Stimulated activated CD8-positive, alpha-beta memory T cell treated with anti-CD3 and anti-CD28 coated beads, Interleukin-2, amount 100 ng/mL, for 48 hours (primary cell): Measurements from ENCODE around the gene CPSF7.
"Not testable (repeated sequence)": the region's sequence is repeated elsewhere in the genome, so short reads cannot be mapped to it uniquely, and the experiment has no call there.

Source experiments
- DNase-seq, 2 donors: peaks; one replicate each; pipeline ENCODE4 v3.0.0-alpha.2; 2020; ENCODE audit warnings: low read depth in 2 of 2

Gene CPSF7

DNA sequence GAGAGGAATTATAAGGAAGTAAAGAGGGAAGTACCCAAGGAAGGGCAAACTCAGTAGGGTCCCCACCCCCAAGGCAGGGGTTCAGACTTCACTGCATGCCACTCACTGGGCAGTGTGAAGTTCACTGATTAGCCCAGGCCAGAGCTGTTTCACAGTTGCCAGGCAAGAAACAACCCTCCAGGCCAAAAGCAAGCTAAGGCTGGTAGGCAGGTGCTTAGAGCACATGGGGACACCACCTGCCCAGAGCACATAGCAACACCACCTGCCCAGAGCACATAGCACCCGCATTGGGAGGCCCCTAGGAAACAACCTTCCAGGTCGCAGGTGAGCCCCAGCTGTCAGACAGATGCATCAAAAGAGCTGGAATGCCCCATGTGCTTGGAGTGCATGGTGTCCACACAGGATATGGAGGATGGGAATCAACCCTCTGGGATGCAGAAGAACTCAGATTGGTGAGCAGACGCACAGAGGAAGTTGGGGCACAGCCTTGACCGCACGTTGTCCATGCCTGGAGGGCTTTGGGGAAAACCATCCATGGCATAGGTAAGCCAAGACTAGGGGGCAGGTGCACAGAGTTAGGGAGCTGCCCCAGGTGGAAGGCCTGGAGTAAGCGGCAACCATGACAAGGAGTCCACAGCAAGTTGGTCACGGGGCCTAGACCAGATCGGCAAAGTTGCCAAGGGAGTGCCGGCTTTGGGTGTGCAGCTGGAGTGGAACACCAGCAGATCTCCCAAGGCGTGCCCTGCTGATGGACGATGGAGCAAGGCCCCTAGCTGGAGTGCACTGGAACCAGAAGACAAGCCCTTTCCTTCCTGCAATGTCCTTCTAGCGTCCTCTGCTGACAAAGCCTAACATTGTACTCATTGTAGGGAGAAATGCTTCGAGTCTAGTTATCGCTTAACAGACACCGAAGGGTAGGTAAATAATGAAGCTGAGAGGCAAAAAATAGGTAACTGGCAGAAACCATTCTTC, 45.2 kb downstream of the CPSF7 start:
- no peak for DNase-seq

DNA sequence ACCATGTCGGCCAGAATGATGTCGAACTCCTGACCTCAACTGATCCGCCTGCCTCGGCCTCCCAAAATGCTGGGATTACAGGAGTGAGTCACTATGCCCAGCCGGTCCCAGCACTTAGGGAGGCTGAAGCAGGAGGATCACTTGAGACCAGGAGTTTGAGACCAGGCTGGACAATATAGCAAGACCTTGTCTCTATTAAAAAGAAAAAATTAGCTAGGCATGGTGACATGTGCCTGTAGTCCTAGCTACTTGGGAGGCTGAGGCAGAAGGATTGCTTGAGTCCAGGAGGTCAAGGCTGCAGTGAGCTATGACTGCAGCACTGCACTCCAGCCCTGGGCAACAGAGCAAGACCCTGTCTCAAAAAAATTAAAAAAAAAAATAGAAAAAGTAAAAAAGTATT, 45.9 kb downstream of the CPSF7 start:
- not testable (repeated sequence) for DNase-seq

DNA sequence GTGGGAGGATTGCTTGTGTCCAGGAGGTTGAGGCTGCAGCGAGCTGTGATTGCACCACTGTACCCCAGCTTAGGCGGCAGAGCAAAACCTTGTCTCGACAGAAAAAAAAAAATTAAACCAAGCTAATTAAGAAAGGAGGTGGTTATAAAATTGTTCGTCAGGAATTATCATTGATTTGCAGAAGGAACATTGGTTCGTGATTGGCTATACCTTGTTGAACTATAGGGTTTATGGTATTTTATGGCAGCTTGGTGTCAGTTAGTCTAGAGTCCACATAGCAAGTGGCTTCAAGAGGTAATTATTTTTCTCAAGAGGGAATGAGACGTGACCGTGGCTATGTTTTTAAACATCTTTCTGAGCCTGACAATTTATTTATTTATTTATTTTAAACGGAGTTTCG, 48.9 kb downstream of the CPSF7 start:
- no peak for DNase-seq

DNA sequence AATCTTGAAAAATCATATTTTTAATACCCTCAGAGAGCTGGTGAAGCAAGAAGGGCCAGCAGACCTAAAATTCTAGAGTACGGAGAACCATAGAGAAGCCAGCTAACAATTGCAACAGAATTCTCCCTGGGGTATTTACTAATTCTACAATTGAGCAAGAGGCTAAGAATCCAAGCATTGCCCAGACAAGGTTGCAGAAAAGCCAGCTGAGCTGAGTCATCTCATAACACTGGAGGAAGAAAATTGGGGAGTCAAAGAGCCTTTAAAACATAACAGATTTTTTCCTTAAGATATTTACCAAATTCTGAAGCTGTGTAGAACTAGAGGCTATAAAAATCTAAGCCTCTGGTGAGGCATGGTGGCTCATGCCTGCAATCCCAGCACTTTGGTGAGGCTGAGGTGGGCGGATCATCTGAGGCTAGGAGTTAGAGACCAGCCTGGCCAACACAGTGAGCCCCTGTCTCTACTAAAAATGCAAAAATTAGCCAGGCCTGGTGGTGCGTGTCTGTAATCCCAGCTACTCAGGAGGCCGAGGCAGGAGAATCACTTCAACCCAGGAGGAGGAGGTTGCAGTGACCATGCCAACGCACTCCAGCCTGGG, 51.0 kb downstream of the CPSF7 start:
- no peak for DNase-seq

DNA sequence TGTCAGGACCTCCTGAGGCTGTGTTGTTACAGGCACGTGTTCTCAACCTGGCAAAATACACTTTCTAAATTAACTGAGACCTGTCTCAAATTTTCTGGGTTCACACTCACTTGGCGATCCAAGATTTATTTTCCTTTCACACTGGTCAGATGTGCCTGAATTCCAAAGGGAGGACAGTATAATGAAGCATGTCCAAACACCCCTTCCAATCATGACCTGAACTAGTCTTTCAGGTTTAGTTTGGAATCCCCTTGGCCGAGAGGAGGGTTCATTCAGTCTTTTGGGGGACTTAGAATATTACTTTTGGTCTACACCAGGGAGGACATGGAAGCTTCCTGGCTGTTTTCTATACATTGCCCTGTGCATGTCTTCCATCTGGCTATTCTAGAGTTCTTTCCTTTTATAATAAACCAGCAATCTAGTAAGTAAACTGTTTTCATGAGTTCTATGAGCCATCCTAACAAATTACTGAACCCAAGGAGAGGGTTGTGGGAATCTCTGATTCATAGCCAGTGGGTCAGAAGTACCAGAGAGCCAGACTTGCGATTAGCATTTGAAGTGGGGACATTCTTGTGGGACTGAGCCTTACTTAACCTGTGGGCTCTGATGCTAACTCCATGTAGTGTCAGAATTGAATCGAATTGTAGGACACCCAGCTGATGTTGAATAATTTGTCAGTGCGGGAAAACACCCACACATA, 52.2 kb downstream of the CPSF7 start:
- no peak for DNase-seq

DNA sequence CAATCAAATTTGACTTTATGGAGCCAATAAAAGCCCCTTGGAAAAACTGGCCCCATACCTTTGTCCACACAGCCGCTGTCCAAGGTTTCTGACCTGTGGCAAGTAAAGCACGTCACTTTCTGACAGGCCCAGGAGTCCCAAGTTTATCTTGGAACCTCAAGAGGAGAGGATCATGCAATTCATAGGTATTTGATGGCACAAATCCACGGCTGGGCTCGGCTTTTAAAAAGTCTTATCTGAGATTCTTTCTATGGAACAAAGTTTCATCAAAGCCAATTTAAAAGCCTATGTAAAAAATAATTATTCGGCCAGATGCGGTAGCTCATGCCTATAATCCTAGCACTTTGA, 54.0 kb downstream of the CPSF7 start:
- no peak for DNase-seq

DNA sequence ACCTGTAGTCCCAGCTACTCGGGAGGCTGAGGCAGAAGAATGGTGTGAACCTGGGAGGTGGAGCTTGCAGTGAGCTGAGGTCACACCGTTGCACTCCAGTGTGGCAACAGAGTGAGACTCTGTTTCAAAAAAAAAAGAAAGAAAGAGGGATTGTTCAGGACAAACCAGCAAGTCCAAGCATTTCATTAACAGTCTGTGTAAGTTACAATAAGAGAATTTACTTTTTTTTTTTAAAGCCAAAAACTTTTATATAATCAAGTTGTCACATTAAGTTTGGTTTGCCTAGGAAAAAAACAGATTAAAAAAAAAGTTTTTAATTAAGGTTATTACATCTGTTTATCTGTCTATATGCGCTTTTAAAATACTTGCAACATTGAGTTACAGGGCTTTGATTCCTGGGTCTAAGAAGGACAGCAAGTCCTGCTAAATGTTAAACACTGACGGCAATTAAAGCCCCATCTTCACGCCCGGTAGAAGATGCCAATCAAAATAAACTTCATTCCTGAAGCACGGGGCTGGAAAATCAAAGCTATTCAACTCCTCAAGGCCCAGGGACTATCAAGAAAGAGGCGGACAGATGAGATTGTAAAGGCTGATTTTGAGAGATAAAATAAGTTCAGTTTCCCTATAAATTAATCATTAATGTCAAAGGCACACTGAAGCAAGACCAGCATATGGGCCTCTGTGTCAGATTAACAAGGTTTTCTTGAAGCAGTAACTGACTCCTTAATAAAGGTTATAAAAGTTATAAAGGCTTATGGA, 56.9 kb downstream of the CPSF7 start:
- DNase-seq, result no peak

DNA sequence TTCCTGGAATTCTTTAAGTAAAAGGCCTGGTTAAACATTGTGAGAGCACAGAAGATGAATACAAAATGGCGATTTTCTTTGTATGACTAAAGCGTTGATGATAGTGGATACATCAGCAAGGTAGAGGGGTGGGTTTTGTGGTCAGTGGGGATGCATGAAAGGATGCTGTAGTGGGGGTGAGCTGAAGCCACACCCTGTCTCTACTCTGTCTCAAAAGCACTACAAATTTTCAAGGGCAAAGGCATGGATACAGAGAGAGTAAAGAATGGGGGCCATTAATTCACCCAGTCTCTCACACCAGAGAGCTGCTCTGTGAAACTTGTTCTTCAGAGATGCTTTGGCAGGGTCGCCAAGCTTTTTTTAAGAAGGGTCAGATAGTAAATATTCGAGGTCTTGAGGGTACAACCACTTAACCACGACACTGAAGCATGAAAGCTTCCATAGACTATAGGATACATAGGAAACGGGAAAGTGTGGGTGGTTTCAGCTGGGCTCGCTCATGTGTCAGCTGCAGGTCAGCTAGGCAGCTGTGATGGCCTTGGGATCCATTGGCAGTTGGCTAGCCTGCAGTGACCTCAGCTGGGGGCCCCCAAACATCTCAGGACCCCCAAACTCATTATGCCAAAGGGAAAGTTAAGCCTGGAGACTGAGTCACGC, 59.3 kb downstream of the CPSF7 start:
- DNase-seq, result no peak

DNA sequence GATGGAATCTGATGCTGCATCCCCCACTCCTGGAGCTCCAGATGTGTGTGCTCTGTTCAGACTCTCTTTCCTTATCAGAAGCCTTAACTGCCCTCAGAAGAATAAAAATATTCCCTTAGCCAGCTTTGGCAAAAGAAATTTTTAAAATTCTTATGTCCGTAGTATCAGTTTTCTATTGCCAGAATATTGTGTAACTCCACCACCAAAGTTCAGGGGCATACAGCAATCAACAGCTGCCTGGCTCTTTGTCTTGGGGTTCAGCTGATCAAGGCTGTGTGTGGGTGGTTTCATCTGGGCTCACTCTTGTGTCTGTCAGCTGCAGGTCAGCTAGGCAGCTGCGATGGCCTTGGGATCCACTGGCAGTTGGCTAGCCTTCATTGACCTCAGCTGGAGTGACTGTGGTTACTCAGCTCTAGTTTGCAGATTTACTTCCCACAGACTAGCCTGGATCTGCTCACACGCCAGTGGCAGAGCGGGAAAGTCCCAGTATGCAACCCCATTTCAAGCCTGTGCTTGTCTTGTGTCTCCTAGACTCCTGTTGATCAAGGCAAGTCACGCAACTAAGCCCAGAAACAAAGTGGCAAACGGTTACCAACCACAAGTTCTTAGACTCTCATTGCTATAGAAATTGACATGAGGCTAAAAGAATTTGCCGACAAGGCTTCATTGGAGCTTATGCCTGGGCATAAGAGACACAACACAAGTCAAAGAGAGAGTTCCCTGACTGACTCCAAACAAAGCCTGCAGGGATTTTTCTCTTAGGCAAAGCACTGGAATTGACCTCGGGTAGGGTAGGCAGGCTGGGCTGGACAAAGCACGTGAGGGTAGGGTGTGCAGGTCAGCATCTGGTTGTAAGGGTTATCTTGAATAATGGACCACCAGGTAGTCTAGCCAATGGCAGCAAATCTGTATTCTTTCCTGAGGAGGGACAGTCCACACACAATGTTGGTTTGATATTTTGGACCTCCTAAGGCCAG, 60.1 kb downstream of the CPSF7 start:
- DNase-seq, result no peak

DNA sequence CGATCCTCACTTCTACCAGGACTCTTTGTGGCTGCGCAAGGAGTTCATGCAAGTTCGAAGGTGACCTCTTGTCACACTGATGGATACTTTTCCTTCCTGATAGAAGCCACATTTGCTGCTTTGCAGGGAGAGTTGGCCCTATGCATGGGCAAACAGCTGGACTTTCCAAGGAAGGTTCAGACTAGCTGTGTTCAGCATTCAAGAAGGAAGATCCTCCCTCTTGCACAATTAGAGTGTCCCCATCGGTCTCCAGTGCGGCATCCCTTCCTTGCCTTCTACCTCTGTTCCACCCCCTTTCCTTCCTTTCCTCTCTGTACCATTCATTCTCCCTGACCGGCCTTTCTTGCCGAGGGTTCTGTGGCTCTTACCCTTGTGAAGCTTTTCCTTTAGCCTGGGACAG, 61.1 kb downstream of the CPSF7 start:
- DNase-seq, result no peak

DNA sequence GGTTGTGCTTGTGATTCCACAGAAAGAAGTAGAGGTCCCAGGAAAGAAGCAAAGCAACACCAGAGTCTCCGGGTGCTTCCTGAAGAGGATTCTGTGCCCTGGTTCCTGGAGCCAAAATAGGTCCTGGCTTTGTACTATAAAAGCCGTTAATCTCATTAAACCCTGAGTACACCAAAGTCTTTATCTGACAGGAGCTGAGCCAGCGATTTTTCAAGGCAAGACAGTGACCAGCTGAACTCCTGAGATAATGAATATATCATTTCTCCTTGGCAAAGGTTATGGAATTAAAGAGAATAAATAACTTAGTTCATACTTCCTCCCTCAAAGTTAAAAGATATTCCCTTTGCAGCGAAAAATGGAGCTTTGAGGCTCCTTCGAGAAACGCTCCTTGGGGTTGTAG, 62.4 kb downstream of the CPSF7 start:
- DNase-seq, result no peak

DNA sequence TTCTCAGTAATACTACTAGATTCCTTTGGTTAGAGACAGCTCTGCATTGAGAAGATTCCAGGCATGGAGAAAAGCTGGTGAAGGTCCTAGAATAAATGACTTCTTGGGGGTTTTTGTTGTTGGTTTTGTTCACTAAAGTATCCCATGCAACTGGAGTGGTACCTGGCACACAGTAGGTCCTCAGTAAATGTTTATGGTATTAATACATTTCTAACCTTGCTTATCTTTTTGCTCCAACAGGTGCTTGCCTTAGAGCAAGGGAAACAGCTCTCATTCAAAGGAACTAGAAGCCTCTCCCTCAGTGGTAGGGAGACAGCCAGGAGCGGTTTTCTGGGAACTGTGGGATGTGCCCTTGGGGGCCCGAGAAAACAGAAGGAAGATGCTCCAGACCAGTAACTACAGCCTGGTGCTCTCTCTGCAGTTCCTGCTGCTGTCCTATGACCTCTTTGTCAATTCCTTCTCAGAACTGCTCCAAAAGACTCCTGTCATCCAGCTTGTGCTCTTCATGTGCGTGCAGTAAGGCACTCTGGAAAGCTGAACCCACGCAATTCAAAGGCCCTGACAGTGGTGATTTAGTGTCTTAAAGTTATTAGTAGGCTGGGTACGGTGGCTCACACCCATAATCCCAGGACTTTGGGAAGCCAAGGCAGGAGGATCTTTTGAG, 65.6 kb downstream of the CPSF7 start:
- no peak for DNase-seq

DNA sequence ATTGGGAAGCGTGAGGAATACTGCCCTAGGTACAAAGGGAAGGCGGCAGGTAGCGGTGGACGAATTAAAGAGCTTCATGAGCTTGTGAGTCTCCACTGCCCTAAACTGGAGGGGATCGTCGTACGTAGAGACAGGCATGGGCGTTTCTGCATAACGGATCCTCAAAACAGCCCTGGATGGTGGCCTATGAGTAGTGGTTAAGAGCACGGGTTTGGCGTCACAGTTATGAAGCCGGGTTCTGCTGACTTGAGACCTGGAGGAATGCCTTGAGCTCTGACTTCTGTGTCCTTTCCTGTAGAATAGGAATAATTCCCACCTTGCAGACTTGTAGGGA, 67.3 kb downstream of the CPSF7 start:
- DNase-seq, result no peak

DNA sequence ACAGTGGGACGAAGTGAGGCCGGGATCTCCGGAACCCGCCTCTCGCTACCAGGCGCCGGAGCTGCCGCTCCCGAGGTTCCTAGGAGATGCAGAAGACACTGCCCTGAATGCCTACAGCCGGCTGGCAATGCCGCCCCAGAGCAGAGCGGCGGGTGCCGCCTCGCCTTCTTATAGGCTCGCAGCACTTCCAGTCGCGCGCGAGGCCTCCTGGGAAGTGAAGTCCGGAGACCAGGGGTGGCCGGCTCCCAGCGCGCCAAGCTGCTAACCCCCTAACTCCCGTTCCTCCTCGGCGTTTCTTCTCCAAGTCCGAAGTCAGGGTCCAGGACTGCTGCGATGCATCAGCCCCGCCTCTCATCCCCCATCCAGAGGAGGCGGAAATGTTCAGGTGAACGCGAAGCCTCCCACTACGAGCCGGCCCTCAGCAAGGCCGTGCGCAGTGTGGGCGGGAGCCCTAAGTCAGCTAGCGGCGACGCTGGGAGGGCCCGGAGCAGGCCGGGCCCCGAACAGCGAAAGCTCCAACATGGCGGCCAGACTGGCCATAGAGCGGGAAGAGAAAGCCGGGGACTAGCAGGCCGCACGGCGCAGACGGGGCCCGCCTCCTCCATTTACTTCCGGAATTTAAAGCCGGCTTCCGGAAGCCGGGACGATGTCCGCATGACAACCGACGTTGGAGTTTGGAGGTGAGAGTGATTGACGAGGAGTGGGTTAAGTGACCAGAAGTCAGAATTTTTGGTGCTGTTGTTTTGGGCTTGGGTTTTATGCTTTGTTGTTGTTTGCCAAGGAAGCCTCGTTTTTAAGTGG, 67.8 kb downstream of the CPSF7 start, which contains the start of the genes CYB561A3 and TMEM138:
Gene CYB561A3 (minus strand): TSS at position 142 of the 801 bp plus-strand sequence. CDS start 5,169 bp downstream, outside the sequence.
Gene TMEM138 (plus strand): TSS at position 634 of the 801 bp plus-strand sequence. CDS start 2,017 bp downstream, outside the sequence.
- peak; percentile 89 to 90 for DNase-seq

DNA sequence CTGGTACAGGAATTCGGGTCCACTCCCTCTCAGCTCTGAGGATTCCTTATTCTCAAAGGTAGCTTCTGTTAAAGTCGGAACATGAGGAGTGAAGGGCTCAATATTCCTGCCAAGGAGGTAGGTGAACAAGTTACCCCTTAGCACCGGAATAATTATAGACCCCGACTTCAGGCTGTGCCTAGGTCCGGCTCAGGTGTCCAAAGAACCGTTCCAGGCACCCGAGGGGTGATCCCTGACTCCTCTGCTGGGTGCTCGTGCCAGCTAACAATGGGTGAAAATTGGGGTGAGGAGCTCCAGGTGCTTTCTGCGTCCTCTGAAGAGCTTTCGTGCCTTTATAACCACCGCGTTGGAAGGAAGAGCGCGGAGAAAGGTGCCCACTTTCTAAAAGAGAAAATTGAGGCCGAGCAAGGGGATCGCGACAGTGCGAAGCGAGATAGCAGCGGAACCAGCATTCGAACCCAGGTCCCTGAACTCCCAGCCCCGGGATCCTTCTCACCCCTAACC, 68.5 kb downstream of the CPSF7 start:
- no peak for DNase-seq

DNA sequence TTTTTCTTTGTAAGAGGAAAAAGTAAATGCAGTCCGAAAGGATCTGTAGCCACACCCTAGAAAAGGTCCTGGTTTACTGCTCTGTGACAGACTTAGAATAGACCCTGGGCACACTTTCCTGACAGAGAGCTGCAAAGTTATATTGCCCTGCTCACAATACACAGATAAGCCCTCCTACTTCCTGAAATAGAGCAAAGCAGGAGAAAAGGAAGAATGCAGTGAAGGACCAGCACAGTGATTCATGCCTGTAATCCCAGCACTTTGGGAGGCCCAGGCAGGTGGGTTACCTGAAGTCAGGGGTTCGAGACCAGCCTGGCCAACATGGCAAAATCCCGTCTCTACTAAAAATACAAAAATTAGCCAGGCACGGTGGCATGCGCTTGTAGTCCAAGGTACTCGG, 70.3 kb downstream of the CPSF7 start:
- DNase-seq, result no peak

DNA sequence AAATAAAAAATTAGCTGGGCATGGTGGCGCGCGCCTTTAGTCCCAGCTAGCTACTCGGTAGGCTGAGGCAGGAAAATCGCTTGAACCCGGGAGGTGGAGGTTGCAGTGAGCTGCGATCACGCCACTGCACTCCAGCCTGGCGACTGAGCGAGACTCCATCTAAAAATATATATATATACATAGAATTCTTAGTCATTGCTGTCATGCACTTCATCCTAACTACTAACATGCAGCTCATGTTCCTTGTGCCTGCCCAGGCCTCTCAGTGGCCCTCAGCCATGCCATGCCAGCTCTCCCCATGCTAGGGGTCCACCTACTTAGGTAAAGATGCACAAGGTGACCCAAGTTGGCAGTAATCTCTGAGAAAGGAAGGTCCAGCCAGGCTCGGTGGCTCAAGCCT, 71.2 kb downstream of the CPSF7 start:
- DNase-seq, result no peak

DNA sequence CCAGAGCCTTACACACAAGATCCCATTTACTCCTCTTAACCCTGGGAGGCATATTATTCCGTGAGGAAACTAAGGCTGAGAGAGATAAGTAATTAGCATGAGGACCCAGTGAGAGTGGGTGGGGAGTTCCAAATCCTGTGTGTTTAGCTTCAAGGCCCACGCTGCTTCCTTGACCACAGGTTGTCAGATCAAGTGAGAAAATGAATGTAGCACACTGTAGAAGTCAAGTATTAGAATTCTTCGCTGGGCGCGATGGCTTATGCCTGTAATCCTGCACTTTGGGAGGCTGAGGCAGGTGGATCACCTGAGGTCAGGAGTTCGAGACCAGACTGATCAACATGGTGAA, 71.9 kb downstream of the CPSF7 start:
- no peak for DNase-seq
